ENCODE data around the gene PTBP3. TPM values are rescaled to one million over a fixed set of nuclear protein-coding genes. Genes with fewer than 3 reads are reported as not detected.
A peak's percentile ranks its signal among the peaks of the same experiment; 100 is the strongest.

The PTBP3 gene, protein sequence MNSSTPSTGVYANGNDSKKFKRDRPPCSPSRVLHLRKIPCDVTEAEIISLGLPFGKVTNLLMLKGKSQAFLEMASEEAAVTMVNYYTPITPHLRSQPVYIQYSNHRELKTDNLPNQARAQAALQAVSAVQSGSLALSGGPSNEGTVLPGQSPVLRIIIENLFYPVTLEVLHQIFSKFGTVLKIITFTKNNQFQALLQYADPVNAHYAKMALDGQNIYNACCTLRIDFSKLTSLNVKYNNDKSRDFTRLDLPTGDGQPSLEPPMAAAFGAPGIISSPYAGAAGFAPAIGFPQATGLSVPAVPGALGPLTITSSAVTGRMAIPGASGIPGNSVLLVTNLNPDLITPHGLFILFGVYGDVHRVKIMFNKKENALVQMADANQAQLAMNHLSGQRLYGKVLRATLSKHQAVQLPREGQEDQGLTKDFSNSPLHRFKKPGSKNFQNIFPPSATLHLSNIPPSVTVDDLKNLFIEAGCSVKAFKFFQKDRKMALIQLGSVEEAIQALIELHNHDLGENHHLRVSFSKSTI
- total RNA-seq, result 10 to 100 TPM; 83.3 to 94.8 TPM
- 33.7 TPM for polyA plus RNA-seq (2013, experiment 1 of 2)
- 36.1 TPM for polyA plus RNA-seq (2013, experiment 2 of 2)
- long read RNA-seq, experiment 1, partial matches to known transcripts, result 0 of 20 reads
- long read RNA-seq, experiment 1, other reads (novel, unspliced or antisense), result 20 of 20 reads
- long read RNA-seq, experiment 2, full-length matches to known transcripts, result 29 of 84 reads
- long read RNA-seq, experiment 2, partial matches to known transcripts, result 7 of 84 reads
- long read RNA-seq, experiment 2, other reads (novel, unspliced or antisense), result 48 of 84 reads
- long read RNA-seq, experiment 3, full-length matches to known transcripts, result 28 of 52 reads
- long read RNA-seq, experiment 3, partial matches to known transcripts, result 3 of 52 reads
- long read RNA-seq, experiment 3, other reads (novel, unspliced or antisense), result 21 of 52 reads
- long read RNA-seq, experiment 4, partial matches to known transcripts, result 2 of 13 reads
- long read RNA-seq, experiment 4, other reads (novel, unspliced or antisense), result 9 of 13 reads

DNA sequence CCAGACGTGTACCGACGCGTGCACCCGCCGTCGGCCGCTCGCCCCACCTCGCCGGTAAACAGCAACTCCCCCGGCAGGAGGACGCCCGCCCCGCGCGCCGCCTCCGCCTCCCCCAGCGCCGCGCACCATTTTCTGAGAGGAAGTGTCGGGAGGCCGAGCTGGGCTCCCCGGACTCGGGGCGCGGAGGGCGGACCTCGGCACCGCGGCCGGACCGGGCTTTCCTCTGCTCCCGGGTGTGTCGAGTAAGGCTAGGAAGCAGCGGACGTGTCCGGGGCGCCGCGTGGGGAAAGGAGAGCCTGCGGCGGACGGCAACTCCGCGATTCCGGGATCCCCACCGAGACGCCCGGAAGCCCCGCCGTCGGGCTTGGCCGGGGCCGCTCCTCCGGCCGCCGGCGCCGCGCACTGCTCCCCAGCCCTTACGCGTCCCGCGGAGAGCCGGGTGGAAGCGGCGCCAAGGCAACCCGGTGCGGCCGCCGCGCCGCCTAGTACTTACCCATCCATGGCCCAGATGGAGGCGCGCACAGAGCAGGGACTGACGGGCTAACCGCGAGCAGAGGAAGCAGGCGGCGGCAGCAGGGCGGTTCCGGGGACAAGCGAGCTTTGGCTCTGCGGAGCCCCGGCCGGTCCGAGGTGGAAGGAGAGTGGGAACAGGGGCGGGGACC lies at the start of gene PTBP3:
PTBP3 (minus strand) TSS at position 643 of the 662 bp plus-strand sequence. CDS start 35,754 bp downstream, outside the sequence.
- peak within 1 kb of the TSS; percentile 97 for H3K4me3 ChIP-seq (ENCODE audit: low read length)
- no peaks in the 10 kb centered on the region for H3K27me3 ChIP-seq (ENCODE audit: control insufficient read depth, insufficient read depth, low read length, poor library complexity, severe bottlenecking)
- H3K4me1 ChIP-seq (ENCODE audit: control insufficient read depth, insufficient read depth, low read length), result no peaks in the 10 kb centered on the region
- WGBS, 2 experiments (ENCODE audit: insufficient coverage in 1 of 2, insufficient read length in 1 of 2), result 0% methylated on average over 27 to 90 of the region's 90 CpGs
- peak within 1 kb of the TSS; percentile 84 for H3K9ac ChIP-seq (ENCODE audit: extremely low read depth, low read length, poor library complexity, severe bottlenecking)
- peak within 1 kb of the TSS; percentile 89 for H3K4me3 Mint-ChIP-seq
- H3K9me3 ChIP-seq (ENCODE audit: control insufficient read depth, low read length), result no peaks in the 10 kb centered on the region
- peak within 1 kb of the TSS; percentile 90 for H3K27ac ChIP-seq (ENCODE audit: low read depth, low read length)
- peaks cover 3% of the 10 kb centered on the region for H3K36me3 Mint-ChIP-seq (ENCODE audit: low read depth)
- H3K4me1 Mint-ChIP-seq, result peaks cover 17% of the 10 kb centered on the region
- no peaks in the 10 kb centered on the region for H3K27me3 Mint-ChIP-seq (ENCODE audit: insufficient read depth)
- peak within 1 kb of the TSS; percentile 98 for H3K27ac Mint-ChIP-seq
- peaks cover 12% of the 10 kb centered on the region for H3K36me3 ChIP-seq (ENCODE audit: control insufficient read depth, insufficient read depth, low read length)
- H3K9me3 Mint-ChIP-seq, result no peaks in the 10 kb centered on the region
- TF ChIP-seq, protein P1, sequence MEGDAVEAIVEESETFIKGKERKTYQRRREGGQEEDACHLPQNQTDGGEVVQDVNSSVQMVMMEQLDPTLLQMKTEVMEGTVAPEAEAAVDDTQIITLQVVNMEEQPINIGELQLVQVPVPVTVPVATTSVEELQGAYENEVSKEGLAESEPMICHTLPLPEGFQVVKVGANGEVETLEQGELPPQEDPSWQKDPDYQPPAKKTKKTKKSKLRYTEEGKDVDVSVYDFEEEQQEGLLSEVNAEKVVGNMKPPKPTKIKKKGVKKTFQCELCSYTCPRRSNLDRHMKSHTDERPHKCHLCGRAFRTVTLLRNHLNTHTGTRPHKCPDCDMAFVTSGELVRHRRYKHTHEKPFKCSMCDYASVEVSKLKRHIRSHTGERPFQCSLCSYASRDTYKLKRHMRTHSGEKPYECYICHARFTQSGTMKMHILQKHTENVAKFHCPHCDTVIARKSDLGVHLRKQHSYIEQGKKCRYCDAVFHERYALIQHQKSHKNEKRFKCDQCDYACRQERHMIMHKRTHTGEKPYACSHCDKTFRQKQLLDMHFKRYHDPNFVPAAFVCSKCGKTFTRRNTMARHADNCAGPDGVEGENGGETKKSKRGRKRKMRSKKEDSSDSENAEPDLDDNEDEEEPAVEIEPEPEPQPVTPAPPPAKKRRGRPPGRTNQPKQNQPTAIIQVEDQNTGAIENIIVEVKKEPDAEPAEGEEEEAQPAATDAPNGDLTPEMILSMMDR (conservative IDR thresholded peaks at IDR 0.05), result no peak
- DNase-seq, result peak; percentile 89

DNA sequence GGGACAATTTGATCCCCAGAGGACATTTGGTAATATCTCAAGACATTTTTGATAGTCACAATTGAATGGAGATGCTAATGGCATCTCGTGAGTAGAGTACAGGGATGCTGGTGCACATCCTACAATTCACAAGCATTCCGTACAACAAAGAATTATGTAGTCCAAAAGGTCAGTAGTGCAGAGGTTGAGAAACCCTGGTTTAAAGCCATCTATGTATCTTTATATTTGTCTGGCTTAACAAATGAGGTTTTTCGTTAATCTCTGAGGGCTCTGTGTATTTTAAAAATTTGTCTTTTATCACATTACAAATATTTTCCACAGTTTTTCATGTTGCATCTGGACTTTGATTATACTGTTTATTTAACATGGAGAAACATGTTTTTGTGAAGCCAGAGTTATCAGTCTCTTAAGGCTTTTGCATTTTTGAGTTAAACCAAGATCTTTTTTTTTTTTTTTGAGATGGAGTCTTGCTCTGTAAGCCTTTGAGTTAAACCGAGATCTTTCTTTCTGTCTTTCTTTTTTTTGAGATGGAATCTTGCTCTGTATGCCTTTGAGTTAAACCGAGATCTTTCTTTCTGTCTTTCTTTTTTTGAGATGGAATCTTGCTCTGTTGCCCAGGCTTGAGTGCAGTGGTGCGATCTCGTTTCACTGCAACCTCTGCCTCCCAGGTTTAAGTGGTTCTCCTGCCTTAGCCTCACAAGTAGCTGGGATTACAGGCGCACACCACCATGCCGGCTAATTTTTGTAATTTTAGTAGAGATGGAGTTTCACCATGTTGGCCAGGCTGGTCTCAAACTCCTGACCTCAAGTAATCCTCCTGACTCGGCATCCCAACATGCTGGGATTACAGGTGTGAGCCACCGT lies 49.3 kb upstream of the PTBP3 start:
- Mint-ChIP-seq H3K9me3 (no peaks in the 10 kb centered on the region), H3K27ac (no peak overlapping the region), H3K27me3 (ENCODE audit: insufficient read depth) (no peaks in the 10 kb centered on the region), H3K4me3 (no peak overlapping the region), H3K4me1 (peaks cover 16% of the 10 kb centered on the region), H3K36me3 (ENCODE audit: low read depth) (peaks cover 4% of the 10 kb centered on the region)
- Histone ChIP-seq H3K4me1 (ENCODE audit: control insufficient read depth, insufficient read depth, low read length) (no peaks in the 10 kb centered on the region), H3K27ac (ENCODE audit: low read depth, low read length) (no peak overlapping the region), H3K36me3 (ENCODE audit: control insufficient read depth, insufficient read depth, low read length) (no peaks in the 10 kb centered on the region), H3K9ac (ENCODE audit: extremely low read depth, low read length, poor library complexity, severe bottlenecking) (no peak overlapping the region), H3K27me3 (ENCODE audit: control insufficient read depth, insufficient read depth, low read length, poor library complexity, severe bottlenecking) (no peaks in the 10 kb centered on the region), H3K4me3 (ENCODE audit: low read length) (no peak overlapping the region), H3K9me3 (ENCODE audit: control insufficient read depth, low read length) (no peaks in the 10 kb centered on the region)
- WGBS, 2 experiments (ENCODE audit: insufficient coverage in 1 of 2, insufficient read length in 1 of 2), result 91 to 94% methylated on average over 5 to 11 of the region's 11 CpGs
- TF ChIP-seq, protein P1 (conservative IDR thresholded peaks at IDR 0.05), result no peak
- peak; percentile 13 for DNase-seq
